ENCODE measurements around the gene GRB14. TPM values are rescaled to one million over a fixed set of nuclear protein-coding genes. Genes with fewer than 3 reads are reported as not detected.
A peak's percentile ranks its signal among the peaks of the same experiment; 100 is the strongest.

GRB14 gene
- total RNA-seq, 1 experiment from 2014 or later, result not detected

GRCh38 chr2:164458792-164459191, 162.5 kb downstream of the GRB14 start:
- no peaks in the 10 kb centered on the region for H3K9me3 ChIP-seq (replicated peaks)
- no peaks in the 10 kb centered on the region for H3K36me3 ChIP-seq
- H3K4me3 ChIP-seq, result no peak overlapping the region
- no peak overlapping the region for H3K27ac ChIP-seq
- H3K4me1 ChIP-seq, result no peaks in the 10 kb centered on the region
- no peak for DNase-seq
- no peaks in the 10 kb centered on the region for H3K27me3 ChIP-seq

GRCh38 chr2:164457271-164457670, 164.0 kb downstream of the GRB14 start:
- Histone ChIP-seq H3K9me3 (replicated peaks) (no peaks in the 10 kb centered on the region), H3K36me3 (no peaks in the 10 kb centered on the region), H3K27me3 (no peaks in the 10 kb centered on the region), H3K4me1 (no peaks in the 10 kb centered on the region), H3K4me3 (no peak overlapping the region), H3K27ac (no peak overlapping the region)
- no peak for DNase-seq

- DNase-seq, result peak; percentile 35 to 66
Measured at GRCh38 chr2:164456619-164457018, 164.7 kb downstream of the GRB14 start.

GRCh38 chr2:164453656-164454305, 167.5 kb downstream of the GRB14 start:
- no peaks in the 10 kb centered on the region for H3K36me3 ChIP-seq
- no peak overlapping the region for H3K27ac ChIP-seq
- H3K4me3 ChIP-seq, result no peak overlapping the region
- no peaks in the 10 kb centered on the region; the same call in 1 of the 2 replicates for H3K27me3 ChIP-seq
- H3K9me3 ChIP-seq (replicated peaks), result no peaks in the 10 kb centered on the region
- DNase-seq, result no peak
- no peaks in the 10 kb centered on the region for H3K4me1 ChIP-seq

More at GRCh38 chr2:164456619-164457018, 164.7 kb downstream of the GRB14 start:
- H3K4me3 ChIP-seq, result no peak overlapping the region
- no peaks in the 10 kb centered on the region for H3K4me1 ChIP-seq
- H3K27me3 ChIP-seq, result no peaks in the 10 kb centered on the region
- H3K9me3 ChIP-seq (replicated peaks), result no peaks in the 10 kb centered on the region
- no peak overlapping the region for H3K27ac ChIP-seq
- no peaks in the 10 kb centered on the region for H3K36me3 ChIP-seq

- no peak for DNase-seq
- no peaks in the 10 kb centered on the region; the same call in 1 of the 2 replicates for H3K27me3 ChIP-seq
- no peaks in the 10 kb centered on the region for H3K36me3 ChIP-seq
- no peaks in the 10 kb centered on the region for H3K9me3 ChIP-seq (replicated peaks)
- H3K27ac ChIP-seq, result no peak overlapping the region
- H3K4me3 ChIP-seq, result no peak overlapping the region
- no peaks in the 10 kb centered on the region for H3K4me1 ChIP-seq
Measured at GRCh38 chr2:164450278-164450677, 171.0 kb downstream of the GRB14 start.

- H3K36me3 ChIP-seq, result no peaks in the 10 kb centered on the region
- no peak overlapping the region for H3K4me3 ChIP-seq
- H3K27ac ChIP-seq, result no peak overlapping the region
- DNase-seq, result no peak
- no peaks in the 10 kb centered on the region; the same call in 1 of the 2 replicates for H3K27me3 ChIP-seq
- no peaks in the 10 kb centered on the region for H3K9me3 ChIP-seq (replicated peaks)
- no peaks in the 10 kb centered on the region for H3K4me1 ChIP-seq
Measured at GRCh38 chr2:164449706-164450105, 171.6 kb downstream of the GRB14 start.

- Histone ChIP-seq H3K4me3 (no peak overlapping the region), H3K9me3 (replicated peaks) (no peaks in the 10 kb centered on the region), H3K27ac (no peak overlapping the region), H3K27me3 (no peaks in the 10 kb centered on the region; the same call in 1 of the 2 replicates), H3K36me3 (no peaks in the 10 kb centered on the region), H3K4me1 (no peaks in the 10 kb centered on the region)
- no peak for DNase-seq
Measured at GRCh38 chr2:164447660-164448059, 173.6 kb downstream of the GRB14 start.

Other genes starting within 250 kb of the GRB14 start
- gene COBLL1, start 220.3 kb upstream of the GRB14 start, total RNA-seq (2014; rRNA removed; shearing (Covaris generic)), result 12.5 and 16.2 TPM in 2 replicates

Measured in SJCRH30 (cell line).